Measurements from ENCODE around the gene RAD9A. TPM values are rescaled to one million over a fixed set of nuclear protein-coding genes. Genes with fewer than 3 reads are reported as not detected.

Gene RAD9A
- total RNA-seq, 1 experiment from 2014 or later, result 55.1 TPM

DNA sequence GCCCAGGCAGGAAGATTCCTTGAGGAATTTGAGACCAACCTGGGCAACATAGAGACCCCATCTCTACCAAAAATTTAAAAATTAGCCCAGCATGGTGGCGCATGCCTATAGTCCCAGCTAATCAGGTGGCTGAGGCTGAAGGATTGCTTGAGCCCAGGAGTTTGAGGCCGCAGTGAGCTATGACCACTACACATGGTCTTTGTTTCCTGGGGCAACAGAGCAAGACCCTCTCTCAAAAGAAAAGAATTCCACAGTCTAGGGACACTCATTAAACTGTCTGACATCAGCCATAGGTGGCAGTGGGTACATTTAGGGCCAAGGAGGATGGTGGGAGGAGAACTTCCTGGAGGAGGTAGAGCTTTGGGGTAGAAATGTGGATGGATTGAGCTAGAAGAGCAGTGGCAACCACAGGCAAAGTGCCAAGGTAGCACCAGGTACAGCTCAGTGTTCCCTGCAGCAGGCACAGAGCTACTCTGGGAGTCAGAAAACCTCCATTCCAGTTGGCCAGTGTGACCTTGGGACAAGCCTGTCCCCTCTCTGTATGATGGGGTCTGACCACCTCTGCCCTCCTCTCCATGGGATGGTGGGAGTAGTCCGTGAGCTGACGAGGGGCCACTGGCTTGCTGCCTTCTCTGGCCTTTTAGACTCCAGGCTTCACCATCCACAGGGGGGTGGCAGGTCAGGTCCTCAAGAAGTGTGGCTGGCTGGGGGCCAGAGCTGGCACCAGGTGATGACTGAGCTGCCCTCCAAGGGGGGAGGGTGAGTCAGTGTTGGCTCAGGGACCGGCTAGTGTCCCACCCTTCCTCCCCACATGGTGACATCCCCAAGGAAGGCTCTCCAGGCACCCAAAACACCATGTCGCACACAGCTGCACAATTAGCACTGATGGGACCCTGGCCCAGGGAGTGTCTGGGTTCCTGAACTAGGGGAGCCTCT lies 14.6 kb upstream of the RAD9A start:
- no peak overlapping the region for H3K4me3 Mint-ChIP-seq (ENCODE audit: unreplicated experiment)
- TF ChIP-seq CTCF (IDR thresholded peaks at IDR 0.05; ENCODE audit: insufficient read depth in 1 of 2, low read depth in 1 of 2, low read length in 1 of 2, severe bottlenecking in 1 of 2, unreplicated experiment in 1 of 2), result no peak
- H3K4me1 Mint-ChIP-seq (ENCODE audit: low read depth, unreplicated experiment), result peaks cover under 1% of the 10 kb centered on the region
- CTCF ChIA-PET, result interaction anchor here (0.9 to 21.4 kb wide), 3 partner anchors 20 to 31 kb away, joined by 4 to 775 read pairs (median 8); partner anchors contain the start of genes POLD4 and PPP1CA
- H3K27ac Mint-ChIP-seq (ENCODE audit: unreplicated experiment), result no peak overlapping the region
- no TSS peak for BruUV-seq (replicated peaks)
- H3K27me3 Mint-ChIP-seq (ENCODE audit: insufficient read depth, unreplicated experiment), result no peaks in the 10 kb centered on the region
- no peaks in the 10 kb centered on the region for H3K9me3 ChIP-seq
- POLR2A ChIA-PET, result interaction anchor here (1.1 kb wide), 1 partner anchor 15 kb away, joined by 4 read pairs; the partner anchor contains the start of gene RAD9A
- no peak overlapping the region for H3K4me3 ChIP-seq (ENCODE audit: low read depth, low read length)
- peaks cover 8% of the 10 kb centered on the region for H3K36me3 Mint-ChIP-seq (ENCODE audit: insufficient read depth, unreplicated experiment)
- peaks cover 29% of the 10 kb centered on the region for H3K4me1 ChIP-seq
- no peak for DNase-seq
- intact Hi-C loops (cut with micrococcal nuclease; ENCODE audit: unreplicated experiment), result no loop called here
- H3K27me3 ChIP-seq (replicated peaks; ENCODE audit: control insufficient read depth, insufficient read depth, low read length), result no peaks in the 10 kb centered on the region
- H3K36me3 ChIP-seq (ENCODE audit: control insufficient read depth, insufficient read depth, low read length), result no peaks in the 10 kb centered on the region
- no peaks in the 10 kb centered on the region for H3K9me3 Mint-ChIP-seq (ENCODE audit: unreplicated experiment)

DNA sequence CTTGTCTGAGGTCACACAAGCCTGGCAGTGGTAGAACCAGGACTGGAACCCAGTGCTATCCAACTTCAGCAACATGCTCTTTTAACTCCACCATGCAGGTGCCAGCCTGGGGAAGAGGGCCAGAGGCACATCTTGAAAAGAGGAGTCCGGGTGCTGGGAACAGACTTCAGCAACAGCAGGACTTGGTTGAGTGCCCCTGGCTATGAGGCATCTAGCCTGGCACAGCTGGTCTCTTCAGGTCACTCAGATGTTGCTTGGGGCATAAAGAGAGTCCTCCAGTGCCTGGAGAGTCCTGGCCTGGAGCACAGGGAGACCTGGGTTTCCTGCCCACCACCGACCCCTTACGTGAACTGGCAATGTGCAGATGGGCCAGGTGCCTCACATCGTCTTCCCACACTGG lies 13.2 kb upstream of the RAD9A start:
- no peaks in the 10 kb centered on the region for H3K27me3 Mint-ChIP-seq (ENCODE audit: insufficient read depth, unreplicated experiment)
- no TSS peak for BruUV-seq (replicated peaks)
- H3K27me3 ChIP-seq (replicated peaks; ENCODE audit: control insufficient read depth, insufficient read depth, low read length), result no peaks in the 10 kb centered on the region
- no peak overlapping the region for H3K27ac Mint-ChIP-seq (ENCODE audit: unreplicated experiment)
- H3K36me3 Mint-ChIP-seq (ENCODE audit: insufficient read depth, unreplicated experiment), result peaks cover 7% of the 10 kb centered on the region
- no peaks in the 10 kb centered on the region for H3K9me3 Mint-ChIP-seq (ENCODE audit: unreplicated experiment)
- H3K4me3 ChIP-seq (ENCODE audit: low read depth, low read length), result no peak overlapping the region
- DNase-seq, result no peak
- peaks cover 28% of the 10 kb centered on the region for H3K4me1 ChIP-seq
- ChIA-PET POLR2A (interaction anchor here (1.0 kb wide), 1 partner anchor 13 kb away, joined by 5 read pairs; the partner anchor contains the start of gene RAD9A), CTCF (interaction anchor here (0.6 to 21.4 kb wide), 4 partner anchors 13 to 36 kb away, joined by 3 to 775 read pairs (median 8); partner anchors contain the start of genes POLD4 and RAD9A)
- H3K9me3 ChIP-seq, result no peaks in the 10 kb centered on the region
- TF ChIP-seq CTCF (IDR thresholded peaks at IDR 0.05; ENCODE audit: insufficient read depth in 1 of 2, low read depth in 1 of 2, low read length in 1 of 2, severe bottlenecking in 1 of 2, unreplicated experiment in 1 of 2), result no peak
- H3K4me3 Mint-ChIP-seq (ENCODE audit: unreplicated experiment), result no peak overlapping the region
- intact Hi-C loops (cut with micrococcal nuclease; ENCODE audit: unreplicated experiment), result no loop called here
- no peaks in the 10 kb centered on the region for H3K36me3 ChIP-seq (ENCODE audit: control insufficient read depth, insufficient read depth, low read length)
- H3K4me1 Mint-ChIP-seq (ENCODE audit: low read depth, unreplicated experiment), result peaks cover 6% of the 10 kb centered on the region

All from Caco-2 (cell line).